H9 (cell line): ENCODE results near the gene ZGRF1. TPM values are rescaled to one million over a fixed set of nuclear protein-coding genes. Genes with fewer than 3 reads are reported as not detected.

Experiments used
- DNase-seq: peaks from one replicate; pipeline ENCODE4 v3.0.0-alpha.2; 2017
- H2AFZ ChIP-seq: one replicate; pipeline ENCODE4 v1.6.1; 2013; ENCODE audit warnings: mild to moderate bottlenecking, low read length, control low read depth, moderate library complexity
- H2AK5ac ChIP-seq: 2 replicates; pipeline ENCODE4 v1.6.1; 2013; ENCODE audit warnings: low read length, control low read depth, mixed read lengths; ENCODE audit not compliant: insufficient read length
- H2BK120ac ChIP-seq: one replicate; pipeline ENCODE4 v1.6.1; 2013; ENCODE audit warnings: low read depth, mild to moderate bottlenecking, low read length, control low read depth, inconsistent platforms; ENCODE audit not compliant: poor library complexity, severe bottlenecking
- H2BK12ac ChIP-seq: 2 replicates; pipeline ENCODE4 v1.6.1; 2013; ENCODE audit warnings: low read length, control low read depth, mixed read lengths, low read depth; ENCODE audit not compliant: insufficient read length
- H2BK15ac ChIP-seq: 2 replicates; pipeline ENCODE4 v1.6.1; 2013; ENCODE audit warnings: low read depth, low read length, control low read depth
- H2BK20ac ChIP-seq: one replicate; pipeline ENCODE4 v1.6.1; 2013; ENCODE audit warnings: low read depth, mild to moderate bottlenecking, low read length, control low read depth, inconsistent platforms; ENCODE audit not compliant: poor library complexity, severe bottlenecking
- H2BK5ac ChIP-seq: 2 replicates; pipeline ENCODE4 v1.6.1; 2013; ENCODE audit warnings: low read length, control low read depth, mixed read lengths; ENCODE audit not compliant: insufficient read length
- H3K14ac ChIP-seq: 2 replicates; pipeline ENCODE4 v1.6.1; 2013; ENCODE audit warnings: low read length, control low read depth; ENCODE audit not compliant: insufficient read depth
- H3K18ac ChIP-seq: 2 replicates; pipeline ENCODE4 v1.6.1; 2013; ENCODE audit warnings: low read depth, mild to moderate bottlenecking, mixed read lengths, low read length, control low read depth; ENCODE audit not compliant: insufficient read length
- H3K23ac ChIP-seq: 2 replicates; pipeline ENCODE4 v1.6.1; 2013; ENCODE audit warnings: low read length, control low read depth, mixed read lengths, low read depth; ENCODE audit not compliant: insufficient read length
- H3K23me2 ChIP-seq: 2 replicates; pipeline ENCODE4 v1.6.1; 2013; ENCODE audit warnings: low read depth, mild to moderate bottlenecking, mixed read lengths, low read length, control low read depth; ENCODE audit not compliant: insufficient read length, poor library complexity, severe bottlenecking
- H3K27ac ChIP-seq: 2 replicates; pipeline ENCODE4 v1.5.1; 2013; ENCODE audit warnings: low read length, control low read depth, mixed read lengths, low read depth; ENCODE audit not compliant: insufficient read length
- H3K27me3 ChIP-seq: 2 replicates; pipeline ENCODE4 v1.6.1; 2013; ENCODE audit warnings: low read length, control low read depth, inconsistent platforms; ENCODE audit not compliant: insufficient read depth
- H3K4ac ChIP-seq: 2 replicates; pipeline ENCODE4 v1.6.1; 2013; ENCODE audit warnings: low read depth, mild to moderate bottlenecking, control low read depth, inconsistent platforms, low read length, moderate library complexity
- H3K4me1 ChIP-seq: 2 replicates; pipeline ENCODE4 v1.6.1; 2013; ENCODE audit warnings: low read length, control low read depth, inconsistent platforms; ENCODE audit not compliant: insufficient read depth
- H3K4me2 ChIP-seq: 2 replicates; pipeline ENCODE4 v1.6.1; 2013; ENCODE audit warnings: low read length, control low read depth, mixed read lengths; ENCODE audit not compliant: insufficient read length, insufficient read depth
- H3K56ac ChIP-seq: 2 replicates; pipeline ENCODE4 v1.6.1; 2013; ENCODE audit warnings: low read depth, mild to moderate bottlenecking, mixed read lengths, low read length, control low read depth; ENCODE audit not compliant: insufficient read length
- H3K79me1 ChIP-seq: 2 replicates; pipeline ENCODE4 v1.6.1; 2013; ENCODE audit warnings: low read depth, mild to moderate bottlenecking, moderate library complexity, low read length, control low read depth, inconsistent platforms; ENCODE audit not compliant: insufficient read depth, poor library complexity, severe bottlenecking
- H3K79me2 ChIP-seq: 2 replicates; pipeline ENCODE4 v1.6.1; 2013; ENCODE audit warnings: low read length, control low read depth, inconsistent platforms; ENCODE audit not compliant: insufficient read depth
- H3K9ac ChIP-seq: 2 replicates; pipeline ENCODE4 v1.6.1; 2013; ENCODE audit warnings: low read length, control low read depth, mixed read lengths; ENCODE audit not compliant: insufficient read length; ENCODE audit errors: extremely low read depth
- H3K9me3 ChIP-seq: one replicate; pipeline ENCODE4 v1.6.1; 2013; ENCODE audit warnings: low read depth, low read length, inconsistent platforms; ENCODE audit not compliant: control insufficient read depth
- H3T11ph ChIP-seq: one replicate; pipeline ENCODE4 v1.6.1; 2013; ENCODE audit warnings: mild to moderate bottlenecking, low read length, control low read depth, inconsistent platforms
- H4K20me1 ChIP-seq: one replicate; pipeline ENCODE4 v1.6.1; 2013; ENCODE audit not compliant: control insufficient read depth, insufficient read length, insufficient read depth
- H4K5ac ChIP-seq: 2 replicates; pipeline ENCODE4 v1.6.1; 2013; ENCODE audit warnings: low read depth, mild to moderate bottlenecking, mixed read lengths, low read length, control low read depth; ENCODE audit not compliant: insufficient read length
- H4K8ac ChIP-seq: replicated peaks from 2 replicates; pipeline ENCODE4 v1.6.1; 2013; ENCODE audit warnings: low read length, control low read depth, mixed read lengths, low read depth; ENCODE audit not compliant: insufficient read length
- H4K91ac ChIP-seq: 2 replicates; pipeline ENCODE4 v1.6.1; 2013; ENCODE audit warnings: low read depth, mild to moderate bottlenecking, moderate library complexity, mixed read lengths, low read length, control low read depth; ENCODE audit not compliant: insufficient read length
- H3K27ac Mint-ChIP-seq, 3 experiments: 2 replicates in 2 of 3; 3 replicates in 1 of 3; pipeline ENCODE4 v1.8.0; 2020 to 2021; ENCODE audit warnings: mixed read lengths in 3 of 3, mild to moderate bottlenecking in 1 of 3, moderate library complexity in 1 of 3
- H3K27me3 Mint-ChIP-seq: 2 replicates; pipeline ENCODE4 v1.8.0; 2021; ENCODE audit warnings: low read depth, mild to moderate bottlenecking, moderate library complexity, mixed read lengths
- H3K36me3 Mint-ChIP-seq, 3 experiments: 2 replicates in 2 of 3; 3 replicates in 1 of 3; pipeline ENCODE4 v1.8.0; 2020 to 2021; ENCODE audit warnings: low read depth in 3 of 3, mixed read lengths in 3 of 3; ENCODE audit not compliant: insufficient read depth in 1 of 3
- H3K4me1 Mint-ChIP-seq, 2 experiments: 2 replicates each; pipeline ENCODE4 v1.8.0; 2020; ENCODE audit warnings: mixed read lengths in 2 of 2
- H3K4me3 Mint-ChIP-seq, 2 experiments: 2 replicates in 1 of 2; 3 replicates in 1 of 2; pipeline ENCODE4 v1.8.0; 2020 to 2021; ENCODE audit warnings: mild to moderate bottlenecking in 2 of 2, mixed read lengths in 2 of 2, moderate library complexity in 1 of 2
- H3K9me3 Mint-ChIP-seq, 2 experiments: 2 replicates in 1 of 2; 3 replicates in 1 of 2; pipeline ENCODE4 v1.8.0; 2020; ENCODE audit warnings: mild to moderate bottlenecking in 2 of 2, mixed read lengths in 2 of 2, moderate library complexity in 1 of 2
- CTCF ChIP-seq: fragments of 200-600 bp; sonication (generic); conservative IDR thresholded peaks from 3 replicates; pipeline ENCODE4 v1.8.0; 2021; ENCODE audit warnings: antibody characterized with exemption, mild to moderate bottlenecking
- WGBS: extraction: QIAGEN DNeasy Blood & Tissue Kit; methylation state at CpG from one replicate; pipeline ENCODE4 v1.1.7; 2013; ENCODE audit warnings: missing lambda C conversion rate, low lambda C conversion rate, mixed read lengths; ENCODE audit not compliant: insufficient read length; ENCODE audit errors: extremely low coverage; 5-methylcytosine and 5-hydroxymethylcytosine counted together
- total RNA-seq: library from RNA; stranded (reverse); gene quantifications from 2 replicates; pipeline ENCODE4 v1.2.1, GENCODE V29; 2021

Gene ZGRF1
- total RNA-seq, 1 experiment from 2014 or later = 38.3 TPM

GRCh38 chr4:112591593-112591992, 45.1 kb downstream of the ZGRF1 start:
- H4K91ac ChIP-seq = no peak overlapping the region
- H3K9me3 ChIP-seq = no peaks in the 10 kb centered on the region
- no peak overlapping the region for H3K14ac ChIP-seq
- peaks cover 2 to 3% of the 10 kb centered on the region in 2 experiments; a peak in 3 of 4 replicates for H3K4me1 Mint-ChIP-seq
- H3K4me2 ChIP-seq = no peak overlapping the region
- H3K27ac Mint-ChIP-seq = peak overlapping the region; percentile 6 to 30 (median 25); a peak in 2 of 7 replicates
- H3K27me3 Mint-ChIP-seq = no peaks in the 10 kb centered on the region
- no peak overlapping the region for H2BK20ac ChIP-seq
- no peak overlapping the region for H3K4me3 Mint-ChIP-seq
- no peaks in the 10 kb centered on the region for H3K79me2 ChIP-seq
- H2BK12ac ChIP-seq = no peak overlapping the region
- H3K56ac ChIP-seq = no peak overlapping the region
- no peak overlapping the region for H2BK15ac ChIP-seq
- H3K9me3 Mint-ChIP-seq = no peaks in the 10 kb centered on the region
- H2BK120ac ChIP-seq = no peak overlapping the region
- DNase-seq = no peak
- no peak overlapping the region for H3K27ac ChIP-seq
- no peaks in the 10 kb centered on the region for H3K23me2 ChIP-seq
- H3K9ac ChIP-seq = no peak overlapping the region
- H4K20me1 ChIP-seq = no peaks in the 10 kb centered on the region
- H3K4me1 ChIP-seq = no peaks in the 10 kb centered on the region; the same call in 1 of the 2 replicates
- H2AK5ac ChIP-seq = no peak overlapping the region
- no peak overlapping the region for H3K18ac ChIP-seq
- no peaks in the 10 kb centered on the region for H3K79me1 ChIP-seq
- H4K8ac ChIP-seq = no peak overlapping the region
- H2BK5ac ChIP-seq = no peak overlapping the region
- no peak overlapping the region for H2AFZ ChIP-seq
- no CpG with 5 or more reads among the region's 1 CpG for WGBS
- no peak for TF ChIP-seq CTCF
- H4K5ac ChIP-seq = no peak overlapping the region
- H3K27me3 ChIP-seq = no peaks in the 10 kb centered on the region
- no peak overlapping the region for H3T11ph ChIP-seq
- peaks cover 11 to 39% (median 32%) of the 10 kb centered on the region in 3 experiments; a peak in 6 of 7 replicates for H3K36me3 Mint-ChIP-seq
- no peak overlapping the region for H3K4ac ChIP-seq
- H3K23ac ChIP-seq = no peak overlapping the region
